ACC112 (cell line): ENCODE measurements around the gene SCARF2.

Experiments
- H2AFZ ChIP-seq: fragments of 200-600 bp; sonication (generic); one replicate; pipeline ENCODE4 v1.6.0; 2017; ENCODE audit warnings: antibody characterized with exemption, low read length; ENCODE audit not compliant: unreplicated experiment
- H3K27ac ChIP-seq: fragments of 200-600 bp; sonication (generic); 2 replicates; pipeline ENCODE4 v1.5.1; 2014; ENCODE audit warnings: low read depth, mild to moderate bottlenecking, antibody characterized with exemption, low read length, moderate library complexity
- H3K27me3 ChIP-seq: fragments of 200-600 bp; sonication (generic); 2 replicates; pipeline ENCODE4 v1.6.1; 2014; ENCODE audit warnings: mild to moderate bottlenecking, antibody characterized with exemption, low read length, moderate library complexity, mixed read lengths; ENCODE audit not compliant: insufficient read depth
- H3K36me3 ChIP-seq: fragments of 200-600 bp; sonication (generic); 2 replicates; pipeline ENCODE4 v1.6.1; 2016; ENCODE audit warnings: mild to moderate bottlenecking, antibody characterized with exemption, low read length, moderate library complexity, mixed read lengths; ENCODE audit not compliant: insufficient read depth
- H3K4me1 ChIP-seq: fragments of 200-600 bp; sonication (generic); one replicate; pipeline ENCODE4 v1.6.1; 2016; ENCODE audit warnings: low read length, mixed read lengths; ENCODE audit not compliant: insufficient read depth, unreplicated experiment, control insufficient read depth
- H3K4me3 ChIP-seq: fragments of 200-600 bp; sonication (generic); 2 replicates; pipeline ENCODE4 v1.5.1; 2014; ENCODE audit warnings: mild to moderate bottlenecking, low read depth, low read length
- H3K79me2 ChIP-seq: fragments of 200-600 bp; sonication (generic); one replicate; pipeline ENCODE4 v1.6.0; 2016; ENCODE audit warnings: low read length; ENCODE audit not compliant: control insufficient read depth, unreplicated experiment, insufficient read depth

Gene SCARF2

DNA sequence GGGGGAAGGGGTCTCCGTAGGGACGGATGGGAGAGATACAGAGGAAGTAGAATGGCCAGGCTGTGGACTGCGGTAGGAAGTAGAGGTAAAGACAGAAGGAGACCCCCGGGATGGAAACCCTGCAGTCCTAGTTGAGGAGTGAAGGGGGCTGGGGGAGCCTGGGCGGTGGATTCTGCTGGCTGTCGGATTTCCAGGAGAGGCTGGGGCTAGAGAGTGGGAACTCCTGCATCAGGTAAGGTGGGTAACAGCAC is 727 bp upstream of the SCARF2 start:
- Histone ChIP-seq H3K4me1 (peaks cover 17% of the 10 kb centered on the region), H3K27ac (no peak overlapping the region), H2AFZ (no peak overlapping the region), H3K27me3 (no peaks in the 10 kb centered on the region), H3K79me2 (peaks cover 31% of the 10 kb centered on the region), H3K36me3 (no peaks in the 10 kb centered on the region), H3K4me3 (peak overlapping the region; percentile 97)

DNA sequence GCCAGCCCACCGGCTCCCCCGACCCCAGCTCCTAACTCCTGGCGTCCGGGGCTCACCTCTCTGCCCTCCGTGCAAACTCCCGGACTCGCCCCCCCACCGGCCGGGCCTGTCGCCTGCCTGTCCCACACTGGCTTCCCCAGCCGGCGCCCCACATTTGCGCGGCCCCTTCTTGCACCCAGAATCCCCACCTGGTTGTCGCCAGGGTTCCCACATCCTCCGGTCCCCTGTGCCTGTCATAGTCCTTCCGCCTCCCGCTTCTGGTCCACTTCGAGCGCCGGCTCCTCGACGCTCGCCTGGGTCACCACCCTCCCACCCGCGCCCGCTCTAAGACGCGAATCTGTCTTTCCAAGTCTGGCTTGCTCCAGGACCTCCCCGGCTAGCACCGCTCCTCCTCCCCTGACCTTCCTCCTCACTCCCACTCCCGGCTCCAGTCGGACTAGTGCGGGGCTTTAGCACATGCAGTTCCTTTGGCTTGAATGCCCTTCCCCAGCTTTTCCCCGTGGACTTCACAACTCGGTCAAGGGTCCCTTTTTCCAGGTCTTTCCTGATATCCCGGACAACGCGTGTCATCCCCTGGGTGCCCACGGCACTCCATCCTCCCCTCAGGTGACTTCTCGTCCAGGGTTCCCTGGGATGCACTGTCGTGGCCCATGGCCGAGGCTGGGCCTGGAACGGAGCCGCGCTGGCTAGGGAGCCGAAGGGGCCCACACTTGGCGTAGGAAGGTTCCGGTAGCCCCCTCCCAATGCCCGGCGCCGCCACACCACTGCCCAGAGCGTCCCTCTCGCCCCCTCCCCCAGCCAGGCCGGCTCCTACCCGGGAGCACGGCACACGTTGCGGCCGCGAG is 635 bp downstream of the SCARF2 start:
- Histone ChIP-seq H3K79me2 (peaks cover 40% of the 10 kb centered on the region), H3K27me3 (no peaks in the 10 kb centered on the region), H3K4me3 (peak overlapping the region; percentile 97), H3K27ac (no peak overlapping the region), H3K36me3 (no peaks in the 10 kb centered on the region), H2AFZ (no peak overlapping the region), H3K4me1 (peaks cover 17% of the 10 kb centered on the region)

DNA sequence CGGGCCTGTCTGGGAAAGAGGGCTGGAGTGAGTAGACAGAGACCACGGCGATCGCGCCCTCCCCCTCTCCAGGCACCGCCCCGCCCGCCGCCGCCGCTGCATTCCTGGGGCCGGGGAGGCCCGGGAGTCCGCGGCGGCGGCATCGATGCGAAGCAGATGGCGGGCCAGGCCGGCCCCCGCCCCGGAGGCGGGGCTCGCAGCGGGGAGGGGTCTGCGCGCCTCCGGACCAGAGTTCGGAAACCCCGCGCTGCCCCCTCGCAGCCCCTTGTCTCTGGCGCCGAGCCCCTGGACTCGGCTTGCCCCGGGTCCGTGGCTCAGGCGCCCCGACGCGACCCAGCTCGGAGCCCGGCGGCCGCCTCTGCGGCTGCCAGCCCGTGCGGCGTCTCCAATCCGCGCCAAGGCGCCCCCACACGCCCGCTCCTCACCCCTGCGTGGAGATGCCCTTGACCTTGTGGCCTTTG is 1.3 kb downstream of the SCARF2 start:
- H3K79me2 ChIP-seq = peaks cover 40% of the 10 kb centered on the region
- H3K4me3 ChIP-seq = peak overlapping the region; percentile 97
- no peak overlapping the region for H3K27ac ChIP-seq
- H3K27me3 ChIP-seq = no peaks in the 10 kb centered on the region
- peak overlapping the region; percentile 14 for H2AFZ ChIP-seq
- no peaks in the 10 kb centered on the region for H3K36me3 ChIP-seq
- H3K4me1 ChIP-seq = peaks cover 17% of the 10 kb centered on the region

DNA sequence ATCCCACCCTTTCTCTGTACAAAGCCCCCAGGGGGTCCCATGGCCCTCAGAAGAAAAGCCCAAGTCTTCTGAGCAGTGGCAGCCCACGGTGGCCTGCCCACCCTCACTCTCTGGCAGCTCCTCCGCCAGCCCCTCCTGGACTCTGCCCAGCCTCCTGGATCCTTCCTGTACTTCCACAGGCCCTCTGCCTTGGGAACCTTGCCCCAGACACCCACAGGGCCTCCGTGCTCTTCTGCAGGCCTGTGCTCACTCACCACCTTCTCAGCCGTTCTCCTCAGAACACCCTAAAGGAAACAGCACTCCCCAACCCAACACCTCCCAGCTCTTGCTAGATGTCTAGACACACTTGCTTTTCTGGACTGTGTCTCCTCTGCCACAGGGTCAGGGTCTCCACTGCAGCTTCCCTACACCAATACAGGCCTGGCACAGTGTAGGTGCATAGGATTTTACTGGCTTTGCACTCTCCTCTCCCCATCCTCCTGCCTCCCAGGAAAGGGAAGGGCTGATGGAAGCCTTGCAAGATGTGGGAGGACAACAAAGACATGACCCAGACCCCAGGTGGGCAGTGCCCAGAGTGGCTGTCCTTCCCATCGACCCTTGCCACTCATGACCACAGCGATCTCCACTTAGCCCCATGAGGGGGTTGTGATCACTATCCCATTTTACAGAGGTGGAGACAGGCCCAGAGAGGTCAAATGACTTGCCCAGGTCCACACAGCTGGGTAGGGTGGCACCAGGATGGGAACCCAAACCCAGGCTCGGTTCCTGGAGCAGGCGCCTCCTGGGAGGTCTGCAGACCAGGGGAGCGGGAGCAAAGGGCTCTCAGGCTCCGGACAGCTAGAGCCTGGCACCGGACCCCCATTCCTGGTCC is 2.0 kb downstream of the SCARF2 start:
- Histone ChIP-seq H3K36me3 (no peaks in the 10 kb centered on the region), H3K4me3 (peak overlapping the region; percentile 97), H3K4me1 (peaks cover 17% of the 10 kb centered on the region), H2AFZ (peak overlapping the region; percentile 14), H3K27me3 (no peaks in the 10 kb centered on the region), H3K79me2 (peaks cover 40% of the 10 kb centered on the region), H3K27ac (no peak overlapping the region)

GRCh38 chr22:20434773-20435172 is 2.9 kb downstream of the SCARF2 start:
- Histone ChIP-seq H3K27ac (no peak overlapping the region), H3K27me3 (no peaks in the 10 kb centered on the region)

DNA sequence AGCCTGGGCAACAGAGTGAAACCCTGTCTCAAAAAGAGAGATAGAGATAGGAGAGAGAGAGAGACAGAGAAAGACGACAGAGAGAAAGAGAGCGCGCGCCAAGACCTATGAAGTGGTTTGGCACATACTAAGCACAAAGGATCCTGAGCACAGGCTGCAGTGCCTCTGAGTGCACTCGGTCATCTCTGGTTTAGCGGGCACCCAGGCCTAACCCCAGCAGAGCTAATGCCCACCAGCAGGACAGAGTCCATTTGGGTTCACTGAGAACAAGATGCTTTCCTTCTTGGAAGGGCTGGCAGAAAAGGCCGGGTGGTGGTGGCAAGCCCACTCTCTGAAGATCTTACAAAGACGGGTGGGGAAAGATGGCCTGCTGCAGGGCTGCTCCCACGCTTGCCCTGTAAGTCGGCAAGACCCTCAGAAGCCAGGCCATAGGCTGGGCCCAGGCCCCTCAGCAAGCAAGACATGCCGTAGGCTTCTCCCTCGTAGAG is 3.3 kb downstream of the SCARF2 start:
- Histone ChIP-seq H3K36me3 (no peaks in the 10 kb centered on the region), H3K79me2 (peaks cover 40% of the 10 kb centered on the region), H3K4me3 (no peak overlapping the region), H3K27ac (no peak overlapping the region), H2AFZ (no peak overlapping the region), H3K4me1 (peaks cover 17% of the 10 kb centered on the region), H3K27me3 (no peaks in the 10 kb centered on the region)

More at GRCh38 chr22:20434773-20435172, 2.9 kb downstream of the SCARF2 start:
- H3K36me3 ChIP-seq = no peaks in the 10 kb centered on the region
- no peak overlapping the region for H3K4me3 ChIP-seq
- H2AFZ ChIP-seq = no peak overlapping the region
- peaks cover 17% of the 10 kb centered on the region for H3K4me1 ChIP-seq
- H3K79me2 ChIP-seq = peaks cover 40% of the 10 kb centered on the region

- H3K27me3 ChIP-seq = no peaks in the 10 kb centered on the region
- no peak overlapping the region for H2AFZ ChIP-seq
- no peak overlapping the region for H3K27ac ChIP-seq
- H3K4me1 ChIP-seq = peaks cover 16% of the 10 kb centered on the region
- no peaks in the 10 kb centered on the region for H3K36me3 ChIP-seq
- no peak overlapping the region for H3K4me3 ChIP-seq
- H3K79me2 ChIP-seq = peaks cover 40% of the 10 kb centered on the region
Observed at GRCh38 chr22:20433686-20434241, 3.9 kb downstream of the SCARF2 start.

- Histone ChIP-seq H3K36me3 (no peaks in the 10 kb centered on the region), H3K27me3 (no peaks in the 10 kb centered on the region), H2AFZ (no peak overlapping the region), H3K4me1 (peaks cover 10% of the 10 kb centered on the region), H3K79me2 (peaks cover 40% of the 10 kb centered on the region), H3K4me3 (no peak overlapping the region), H3K27ac (no peak overlapping the region)
Observed at GRCh38 chr22:20433191-20433590, 4.4 kb downstream of the SCARF2 start.

- no peaks in the 10 kb centered on the region for H3K27me3 ChIP-seq
- H3K27ac ChIP-seq = no peak overlapping the region
- no peaks in the 10 kb centered on the region for H3K36me3 ChIP-seq
- H3K79me2 ChIP-seq = peaks cover 40% of the 10 kb centered on the region
- no peak overlapping the region for H2AFZ ChIP-seq
- peaks cover 10% of the 10 kb centered on the region for H3K4me1 ChIP-seq
- H3K4me3 ChIP-seq = no peak overlapping the region
Observed at GRCh38 chr22:20432244-20432686, 5.4 kb downstream of the SCARF2 start.

DNA sequence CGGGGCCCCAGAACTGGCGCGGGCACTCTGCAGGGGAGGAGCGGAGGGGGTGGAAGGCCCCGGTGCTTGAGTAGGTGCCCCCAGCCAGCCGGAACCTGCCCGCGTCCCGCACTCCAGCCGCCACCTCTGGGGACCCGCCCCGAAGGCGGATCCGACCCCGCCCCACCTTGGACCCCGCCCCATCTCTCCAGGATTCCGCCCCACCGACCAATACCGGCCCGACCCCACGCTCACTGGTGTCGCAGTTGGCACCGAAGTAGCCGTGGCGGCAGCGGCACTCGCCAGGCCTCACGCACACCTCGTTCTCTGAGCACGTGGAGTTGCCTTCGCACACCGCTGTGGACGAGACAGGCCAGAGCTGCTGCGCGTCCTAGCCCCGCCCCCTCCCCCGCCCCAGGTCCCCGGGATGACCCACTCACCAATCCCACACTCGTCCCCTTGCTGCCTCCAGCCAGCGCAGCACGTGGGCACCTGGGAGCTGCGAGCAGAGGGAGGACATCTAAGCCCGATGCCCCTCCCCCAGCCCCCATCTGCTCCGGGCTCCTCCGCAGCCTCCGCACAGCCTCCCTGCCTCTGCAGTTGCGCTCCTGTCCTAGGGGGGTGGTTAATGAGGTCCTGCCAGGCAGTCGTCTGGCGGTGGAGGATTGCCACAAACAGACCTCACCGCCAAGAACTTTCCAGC is 6.0 kb downstream of the SCARF2 start:
- no peak overlapping the region for H3K27ac ChIP-seq
- H3K4me3 ChIP-seq = no peak overlapping the region
- peaks cover 10% of the 10 kb centered on the region for H3K4me1 ChIP-seq
- no peak overlapping the region for H2AFZ ChIP-seq
- H3K27me3 ChIP-seq = no peaks in the 10 kb centered on the region
- peaks cover 35% of the 10 kb centered on the region for H3K79me2 ChIP-seq
- H3K36me3 ChIP-seq = no peaks in the 10 kb centered on the region
